GM10248 (cell line): Measurements from ENCODE around the gene MRC2.

Experiments used
- CTCF ChIA-PET: fragments of 300-600 bp; sonication (Branson Sonifier 250); formaldehyde crosslinking; extraction: SDS; loops from one replicate; lab custom pipeline; 2021; ENCODE audit warnings: antibody characterized with exemption; lab: Yijun Ruan, JAX
- POLR2A ChIA-PET: fragments of 350-650 bp; sonication (Branson Sonifier 250); formaldehyde crosslinking; extraction: SDS; loops from one replicate; lab custom pipeline; 2020; ENCODE audit warnings: antibody characterized with exemption; lab: Yijun Ruan, JAX
- DNase-seq: peaks from one replicate; pipeline ENCODE4 v3.0.0; 2012; ENCODE audit errors: extremely low spot score
- CTCF ChIP-seq: IDR thresholded peaks from 2 replicates; pipeline ENCODE4 v1.5.1; 2012; ENCODE audit warnings: mild to moderate bottlenecking, low read depth; ENCODE audit errors: extremely low read depth, missing control alignments, control extremely low read depth

MRC2 gene

GRCh38 chr17:62701706-62702085 lies 74.2 kb downstream of the MRC2 start:
- ChIA-PET POLR2A (no interaction called here), CTCF (interaction anchor here (2.0 kb wide), 1 partner anchor 705 kb away, joined by 8 read pairs; no protein-coding TSS in a partner anchor)
- no peak for DNase-seq
- TF ChIP-seq CTCF = no peak

DNA sequence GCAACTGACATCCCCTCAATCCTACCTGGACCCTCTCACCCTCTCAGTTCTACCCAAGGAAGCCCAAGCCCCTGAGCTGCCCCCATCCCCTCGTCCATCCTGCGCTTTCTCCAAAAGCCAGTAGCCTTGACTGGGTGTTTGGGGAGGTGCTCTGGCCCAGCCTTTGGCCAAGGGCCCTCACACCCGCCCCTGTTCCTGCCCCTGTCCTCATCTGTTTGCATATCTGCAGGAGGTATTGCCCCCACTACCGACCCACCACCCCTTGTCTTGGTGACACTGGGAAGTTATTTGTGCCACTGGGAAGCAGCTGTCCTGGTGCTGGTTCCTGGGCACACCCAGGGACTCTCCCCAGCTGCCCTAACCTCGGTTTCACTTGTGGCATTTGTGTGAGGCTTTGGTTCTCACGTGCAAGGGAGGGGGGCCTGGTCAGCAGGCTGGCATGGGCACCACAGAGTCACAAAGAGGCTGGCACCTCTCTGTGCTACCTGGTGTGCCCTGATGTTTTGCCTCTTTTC lies 75.3 kb downstream of the MRC2 start:
- ChIA-PET POLR2A (no interaction called here), CTCF (interaction anchor here (1.2 to 2.0 kb wide), 2 partner anchors 9 to 704 kb away, joined by 3 to 8 read pairs; no protein-coding TSS in a partner anchor)
- no peak for TF ChIP-seq CTCF
- no peak for DNase-seq

DNA sequence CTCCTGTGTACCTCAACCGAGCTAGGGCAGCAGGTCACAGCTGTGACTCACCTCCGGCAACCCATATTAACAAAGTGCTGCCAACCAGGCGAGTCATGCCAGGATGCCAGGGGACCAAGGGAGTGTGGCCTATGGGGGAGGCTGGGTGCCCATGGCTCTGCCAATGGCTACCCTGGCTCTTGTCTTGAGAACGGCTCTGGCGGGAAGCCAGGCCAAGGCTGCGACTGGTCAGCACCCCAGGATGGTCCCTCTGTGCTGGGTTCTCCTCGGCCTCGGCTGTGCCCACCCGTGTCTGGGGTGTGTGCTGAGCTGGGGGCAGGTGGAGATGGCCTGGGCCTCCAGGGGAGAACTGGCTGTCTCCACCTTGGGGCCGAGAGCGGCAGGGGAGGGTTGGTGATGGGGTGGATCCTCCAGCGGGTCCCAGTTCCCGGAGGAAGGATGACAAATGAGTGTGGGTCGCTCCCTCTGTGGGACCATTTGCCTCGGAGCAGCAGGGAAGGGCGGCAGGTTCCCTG lies 75.8 kb downstream of the MRC2 start:
- ChIA-PET POLR2A (no interaction called here), CTCF (interaction anchor here (1.2 to 2.0 kb wide), 2 partner anchors 8 to 703 kb away, joined by 3 to 8 read pairs; no protein-coding TSS in a partner anchor)
- TF ChIP-seq CTCF = no peak
- no peak for DNase-seq

- ChIA-PET CTCF (interaction anchor here (2.0 kb wide), 1 partner anchor 703 kb away, joined by 8 read pairs; no protein-coding TSS in a partner anchor), POLR2A (no interaction called here)
- DNase-seq = peak; percentile 84
- TF ChIP-seq CTCF = peak; percentile 97
These were observed 76.4 kb downstream of the MRC2 start for GRCh38 chr17:62703776-62704380.

- POLR2A ChIA-PET = no interaction called here
- TF ChIP-seq CTCF = no peak
- no peak for DNase-seq
- CTCF ChIA-PET = no interaction called here
These were observed 77.0 kb downstream of the MRC2 start for GRCh38 chr17:62704381-62704971.

- CTCF ChIA-PET = interaction anchor here (1.3 kb wide), 1 partner anchor 702 kb away, joined by 4 read pairs; no protein-coding TSS in a partner anchor
- no peak for DNase-seq
- no peak for TF ChIP-seq CTCF
- POLR2A ChIA-PET = no interaction called here
These were observed 77.8 kb downstream of the MRC2 start for GRCh38 chr17:62705156-62705777.
